A549 (cell line): ENCODE results near the gene BCL3. TPM values are rescaled to one million over a fixed set of nuclear protein-coding genes. Genes with fewer than 3 reads are reported as not detected.

Experiments
- ATAC-seq, 2 experiments: fragments of 200-7000 bp in 1 of 2; fragments of >200 bp in 1 of 2; cut with Nextera tagmentation in 1 of 2; cut with Tn5 transposase in 1 of 2; 3 replicates each; pipeline versions ENCODE4 v1.8.0 to v1.9.1; 2018 to 2020; ENCODE audit warnings: mild to moderate bottlenecking in 1 of 2, moderate library complexity in 1 of 2
- CTCF ChIA-PET: fragments of 300-600 bp; sonication (Branson Sonifier 250); formaldehyde crosslinking; extraction: SDS; loops from one replicate; lab custom pipeline; 2021; ENCODE audit warnings: antibody characterized with exemption, inconsistent platforms; lab: Yijun Ruan, JAX
- POLR2A ChIA-PET: fragments of 350-600 bp; formaldehyde crosslinking; extraction: SDS; loops from one replicate; lab custom pipeline; 2021; ENCODE audit warnings: antibody characterized with exemption, inconsistent platforms; lab: Yijun Ruan, JAX
- DNase-seq, 2 experiments: peaks; one replicate each; pipeline versions ENCODE4 v3.0.0 to v3.0.0-alpha.2; 2011 to 2016; ENCODE audit warnings: low read depth in 1 of 2, low spot score in 1 of 2
- FAIRE-seq: peaks from 2 replicates; lab custom pipeline; 2011; peaks lifted over from hg19 to GRCh38; lab: Jason Lieb, UNC
- H3K27ac ChIP-seq, 2 experiments: fragments of >200 bp; sonication (Bioruptor Twin); formaldehyde crosslinking; 3 replicates each; pipeline ENCODE4 v1.5.1; 2016 to 2017
- H3K4me1 ChIP-seq: fragments of >200 bp; sonication (Bioruptor Twin); formaldehyde crosslinking; 3 replicates; pipeline ENCODE4 v1.6.1; 2016
- H3K4me2 ChIP-seq: fragments of >200 bp; sonication (Bioruptor Twin); formaldehyde crosslinking; 3 replicates; pipeline ENCODE4 v1.6.1; 2016
- H3K4me3 ChIP-seq: fragments of >200 bp; sonication (Bioruptor Twin); formaldehyde crosslinking; 3 replicates; pipeline ENCODE4 v1.5.1; 2016
- H3K9me3 ChIP-seq: fragments of >200 bp; sonication (Bioruptor Twin); formaldehyde crosslinking; 3 replicates; pipeline ENCODE4 v1.6.1; 2016
- CEBPB ChIP-seq, 2 experiments: fragments of >200 bp in 1 of 2; sonication (Bioruptor Twin) in 1 of 2; formaldehyde crosslinking in 1 of 2; IDR thresholded peaks; 2 replicates each; pipeline ENCODE4 v1.6.1; 2012 to 2016
- CHD2 ChIP-seq: fragments of 150-350 bp; IDR thresholded peaks from 2 replicates; pipeline ENCODE4 v1.6.1; 2014; ENCODE audit warnings: low read length; ENCODE audit not compliant: partially characterized antibody
- FOXS1 ChIP-seq: fragments of 250-450 bp; sonication (Bioruptor Pico); IDR thresholded peaks from 2 replicates; pipeline ENCODE4 v1.5.0; 2020; ENCODE audit warnings: mild to moderate bottlenecking, moderate library complexity
- GATA3 ChIP-seq: IDR thresholded peaks from 2 replicates; pipeline ENCODE4 v1.6.1; 2012; ENCODE audit warnings: borderline replicate concordance
- MAZ ChIP-seq: fragments of 150-350 bp; IDR thresholded peaks from 2 replicates; pipeline ENCODE4 v1.6.1; 2014; ENCODE audit warnings: antibody characterized with exemption, low read depth, low read length, borderline replicate concordance
- NFE2L2 ChIP-seq: fragments of 150-350 bp; conservative IDR thresholded peaks from 2 replicates; pipeline ENCODE4 v1.6.1; 2014; ENCODE audit warnings: low read length
- PHF8 ChIP-seq: fragments of 200-600 bp; sonication (generic); IDR thresholded peaks from 2 replicates; pipeline ENCODE4 v1.6.1; 2016; ENCODE audit warnings: low read depth, mild to moderate bottlenecking, antibody characterized with exemption, moderate library complexity, borderline replicate concordance
- POLR2AphosphoS2 ChIP-seq: conservative IDR thresholded peaks from 2 replicates; pipeline ENCODE4 v1.6.1; 2012; ENCODE audit warnings: low read length, improper control_type of control experiment, inconsistent platforms
- RCOR1 ChIP-seq: fragments of 150-350 bp; IDR thresholded peaks from 2 replicates; pipeline ENCODE4 v1.6.1; 2014; ENCODE audit warnings: antibody characterized with exemption, low read length, low read depth
- ZFP36 ChIP-seq: fragments of 450-650 bp; IDR thresholded peaks from 2 replicates; pipeline ENCODE4 v1.6.1; 2014; ENCODE audit warnings: borderline replicate concordance; ENCODE audit not compliant: partially characterized antibody
- ZNF302 ChIP-seq: fragments of 250-450 bp; sonication (Bioruptor Pico); IDR thresholded peaks from 2 replicates; pipeline ENCODE4 v1.9.0; 2021; ENCODE audit warnings: inconsistent platforms, mild to moderate bottlenecking, moderate library complexity
- ZSCAN20 ChIP-seq: fragments of 250-450 bp; sonication (Bioruptor Pico); IDR thresholded peaks from 2 replicates; pipeline ENCODE4 v1.8.0; 2022; ENCODE audit warnings: mild to moderate bottlenecking, moderate library complexity
- WGBS: methylation state at CpG from one replicate; pipeline ENCODE4 v1.1.6; 2017; ENCODE audit errors: missing lambda C conversion rate; 5-methylcytosine and 5-hydroxymethylcytosine counted together
- polyA plus RNA-seq, 4 experiments: library from polyadenylated mRNA; depleted of rRNA in 3 of 4; stranded (reverse); fragments of >200 nt; fragmentation: RNase III in 1 of 4; extraction: RNeasy Plus Mini Kit Qiagen cat#74134 plus additional on column Dnase treatment in 1 of 4; gene quantifications; 2 replicates in 3 of 4; 3 replicates in 1 of 4; pipeline ENCODE4 v1.2.3, GENCODE V29; 2011 to 2017
- TF ChIP-seq, protein P1 (sequence below): IDR thresholded peaks from 2 replicates; pipeline ENCODE4 v1.6.1; 2012
- TF ChIP-seq, protein P2 (sequence below): IDR thresholded peaks from 2 replicates; pipeline ENCODE4 v1.6.1; 2012; ENCODE audit warnings: low read depth, borderline replicate concordance
- TF ChIP-seq, protein P3 (sequence below): IDR thresholded peaks from 2 replicates; pipeline ENCODE4 v1.6.1; 2012
- TF ChIP-seq, protein P4 (sequence below): fragments of 150-350 bp; IDR thresholded peaks from 2 replicates; pipeline ENCODE4 v1.6.1; 2014; ENCODE audit warnings: low read depth, mild to moderate bottlenecking, low read length
- TF ChIP-seq, protein P5 (sequence below): fragments of 250-450 bp; sonication (Bioruptor Pico); IDR thresholded peaks from 2 replicates; pipeline ENCODE4 v1.5.0; 2020; ENCODE audit warnings: low read depth, mild to moderate bottlenecking, moderate library complexity

The BCL3 gene
- polyA plus RNA-seq, 2 of the 4 experiments (the other 2 are of a cell fraction): 22.6 to 72.1 TPM

DNA sequence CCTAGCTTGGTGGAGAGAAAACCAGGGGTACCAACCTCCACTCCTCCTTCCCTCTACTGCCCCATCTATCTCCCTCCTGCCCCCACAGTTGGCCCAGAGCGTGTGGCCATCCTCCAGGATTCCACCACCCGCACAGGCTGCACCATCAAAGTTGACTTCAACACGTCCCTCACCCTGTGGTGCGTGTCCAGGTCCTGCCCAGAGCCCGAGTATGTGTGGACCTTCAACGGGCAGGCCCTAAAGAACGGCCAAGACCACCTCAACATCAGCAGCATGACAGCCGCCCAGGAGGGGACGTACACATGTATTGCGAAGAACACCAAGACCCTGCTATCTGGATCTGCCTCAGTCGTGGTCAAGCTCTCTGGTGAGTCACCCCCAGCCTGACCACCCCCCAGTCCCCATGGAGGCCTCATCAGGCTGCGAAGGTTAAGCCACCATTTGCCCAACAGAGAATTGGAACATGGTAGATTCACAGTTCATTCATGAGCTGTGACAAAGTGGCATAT lies 43.0 kb upstream of the BCL3 start:
- WGBS: 88% methylated on average over 12 of the region's 12 CpGs
- ATAC-seq: no peak
- Histone ChIP-seq H3K4me2 (no peak overlapping the region), H3K9me3 (no peaks in the 10 kb centered on the region), H3K4me3 (no peak overlapping the region), H3K4me1 (no peaks in the 10 kb centered on the region), H3K27ac (peak overlapping the region in 1 of 2 experiments; percentile 50; a peak in 2 of 6 replicates)
- no peak for DNase-seq
- TF ChIP-seq FOXS1 (CRISPR knock-in tag): no peak
- TF ChIP-seq ZNF302 (CRISPR knock-in tag): no peak
- no peak for TF ChIP-seq CEBPB (IDR thresholded peaks at IDR 0.05)
- TF ChIP-seq, protein P1, sequence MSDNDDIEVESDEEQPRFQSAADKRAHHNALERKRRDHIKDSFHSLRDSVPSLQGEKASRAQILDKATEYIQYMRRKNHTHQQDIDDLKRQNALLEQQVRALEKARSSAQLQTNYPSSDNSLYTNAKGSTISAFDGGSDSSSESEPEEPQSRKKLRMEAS: no peak
- TF ChIP-seq GATA3: no peak
- TF ChIP-seq MAZ: no peak
- TF ChIP-seq, protein P2, sequence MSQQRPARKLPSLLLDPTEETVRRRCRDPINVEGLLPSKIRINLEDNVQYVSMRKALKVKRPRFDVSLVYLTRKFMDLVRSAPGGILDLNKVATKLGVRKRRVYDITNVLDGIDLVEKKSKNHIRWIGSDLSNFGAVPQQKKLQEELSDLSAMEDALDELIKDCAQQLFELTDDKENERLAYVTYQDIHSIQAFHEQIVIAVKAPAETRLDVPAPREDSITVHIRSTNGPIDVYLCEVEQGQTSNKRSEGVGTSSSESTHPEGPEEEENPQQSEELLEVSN: no peak
- TF ChIP-seq CHD2: no peak
- TF ChIP-seq, protein P3, sequence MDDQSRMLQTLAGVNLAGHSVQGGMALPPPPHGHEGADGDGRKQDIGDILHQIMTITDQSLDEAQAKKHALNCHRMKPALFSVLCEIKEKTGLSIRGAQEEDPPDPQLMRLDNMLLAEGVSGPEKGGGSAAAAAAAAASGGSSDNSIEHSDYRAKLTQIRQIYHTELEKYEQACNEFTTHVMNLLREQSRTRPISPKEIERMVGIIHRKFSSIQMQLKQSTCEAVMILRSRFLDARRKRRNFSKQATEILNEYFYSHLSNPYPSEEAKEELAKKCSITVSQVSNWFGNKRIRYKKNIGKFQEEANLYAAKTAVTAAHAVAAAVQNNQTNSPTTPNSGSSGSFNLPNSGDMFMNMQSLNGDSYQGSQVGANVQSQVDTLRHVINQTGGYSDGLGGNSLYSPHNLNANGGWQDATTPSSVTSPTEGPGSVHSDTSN: no peak
- TF ChIP-seq POLR2AphosphoS2: no peak
- no peak for TF ChIP-seq ZSCAN20 (CRISPR knock-in tag)
- TF ChIP-seq, protein P4, sequence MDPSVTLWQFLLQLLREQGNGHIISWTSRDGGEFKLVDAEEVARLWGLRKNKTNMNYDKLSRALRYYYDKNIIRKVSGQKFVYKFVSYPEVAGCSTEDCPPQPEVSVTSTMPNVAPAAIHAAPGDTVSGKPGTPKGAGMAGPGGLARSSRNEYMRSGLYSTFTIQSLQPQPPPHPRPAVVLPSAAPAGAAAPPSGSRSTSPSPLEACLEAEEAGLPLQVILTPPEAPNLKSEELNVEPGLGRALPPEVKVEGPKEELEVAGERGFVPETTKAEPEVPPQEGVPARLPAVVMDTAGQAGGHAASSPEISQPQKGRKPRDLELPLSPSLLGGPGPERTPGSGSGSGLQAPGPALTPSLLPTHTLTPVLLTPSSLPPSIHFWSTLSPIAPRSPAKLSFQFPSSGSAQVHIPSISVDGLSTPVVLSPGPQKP: no peak
- no peak for TF ChIP-seq PHF8
- no peak for TF ChIP-seq NFE2L2
- no peak for TF ChIP-seq RCOR1
- TF ChIP-seq, protein P5, sequence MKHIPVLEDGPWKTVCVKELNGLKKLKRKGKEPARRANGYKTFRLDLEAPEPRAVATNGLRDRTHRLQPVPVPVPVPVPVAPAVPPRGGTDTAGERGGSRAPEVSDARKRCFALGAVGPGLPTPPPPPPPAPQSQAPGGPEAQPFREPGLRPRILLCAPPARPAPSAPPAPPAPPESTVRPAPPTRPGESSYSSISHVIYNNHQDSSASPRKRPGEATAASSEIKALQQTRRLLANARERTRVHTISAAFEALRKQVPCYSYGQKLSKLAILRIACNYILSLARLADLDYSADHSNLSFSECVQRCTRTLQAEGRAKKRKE (CRISPR knock-in tag): no peak
- CTCF ChIA-PET: interaction anchor here (1.6 to 42.5 kb wide), 4 partner anchors 8 to 139 kb away, joined by 5 to 1899 read pairs (median 694); partner anchors contain the start of genes BCL3, CBLC and CEACAM16
- POLR2A ChIA-PET: interaction anchor here (0.6 to 1.4 kb wide), 2 partner anchors 11 to 12 kb away, joined by 4 to 5 read pairs; no protein-coding TSS in a partner anchor
- no peak for FAIRE-seq

DNA sequence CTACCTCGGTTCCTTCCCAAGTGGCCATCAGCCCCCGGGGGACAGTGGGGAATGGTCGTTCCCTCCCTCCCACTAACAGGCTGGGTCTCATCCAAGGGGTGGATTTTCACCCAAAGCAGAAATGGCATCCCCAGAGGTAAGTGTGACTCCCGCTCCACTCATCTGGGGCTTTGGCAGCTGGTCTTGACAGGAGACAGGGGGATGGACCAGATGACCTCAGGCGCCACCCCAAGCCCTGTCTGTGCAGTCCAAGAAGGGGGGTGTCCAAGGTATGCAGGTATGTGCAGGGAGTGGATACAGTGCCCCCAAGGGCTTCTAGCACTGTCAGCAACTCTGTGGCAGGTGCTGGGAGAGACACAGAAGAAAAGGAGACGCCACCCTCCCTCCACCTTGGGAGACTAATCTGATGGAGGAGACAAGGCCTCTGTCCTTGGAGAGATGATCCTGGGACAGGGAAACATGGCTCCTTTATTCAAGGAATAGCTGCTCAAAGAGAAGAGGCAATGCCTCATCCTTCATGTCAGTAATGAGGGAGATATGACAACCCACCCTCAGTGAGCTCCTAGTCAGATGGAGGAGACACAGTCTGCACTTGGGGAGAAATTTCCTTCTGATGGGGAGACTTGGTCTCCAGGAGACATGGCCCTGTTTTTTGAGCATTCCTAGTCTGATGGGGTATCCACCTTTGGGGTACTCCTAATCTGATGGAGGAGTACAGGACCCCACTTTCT lies 41.8 kb upstream of the BCL3 start:
- POLR2A ChIA-PET: interaction anchor here (0.6 kb wide), 1 partner anchor 11 kb away, joined by 5 read pairs; no protein-coding TSS in a partner anchor
- no peak for FAIRE-seq
- CTCF ChIA-PET: interaction anchor here (0.6 to 42.5 kb wide), 6 partner anchors 7 to 138 kb away, joined by 3 to 1899 read pairs (median 350); partner anchors contain the start of genes BCL3, CBLC and CEACAM16
- Histone ChIP-seq H3K9me3 (no peaks in the 10 kb centered on the region), H3K4me3 (no peak overlapping the region), H3K4me2 (no peak overlapping the region), H3K27ac (peak overlapping the region in 1 of 2 experiments; percentile 50; a peak in 3 of 6 replicates), H3K4me1 (no peaks in the 10 kb centered on the region)
- peak; percentile 52 for TF ChIP-seq ZFP36
- TF ChIP-seq, protein P3: no peak
- ATAC-seq: no peak
- DNase-seq: no peak
- WGBS: 91% methylated on average over 6 of the region's 6 CpGs
